Aorta (tissue), 5 donors: Measurements from ENCODE around the gene LHFPL2. TPM values are rescaled to one million over a fixed set of nuclear protein-coding genes. Genes with fewer than 3 reads are reported as not detected.

ENCODE experiments used
- ATAC-seq: fragments of 200-7000 bp; cut with Tn5 transposase; one replicate; pipeline ENCODE4 v1.9.1; 2022; ENCODE audit warnings: moderate library complexity; ENCODE audit not compliant: low FRiP score
- DNase-seq, 2 donors: peaks; one replicate each; pipeline ENCODE4 v3.0.0-alpha.2; 2020
- H3K27ac ChIP-seq, 2 donors: one replicate each; pipeline ENCODE4 v1.5.1; 2013; ENCODE audit warnings: low read length in 2 of 2, mild to moderate bottlenecking in 2 of 2, moderate library complexity in 2 of 2, control low read depth in 1 of 2, inconsistent platforms in 1 of 2, low read depth in 1 of 2
- H3K27me3 ChIP-seq, 2 donors: one replicate each; pipeline ENCODE4 v1.6.1; 2013; ENCODE audit warnings: control low read depth in 1 of 2, low read length in 1 of 2, mild to moderate bottlenecking in 1 of 2, moderate library complexity in 1 of 2; ENCODE audit not compliant: insufficient read depth in 2 of 2, control insufficient read depth in 1 of 2
- H3K36me3 ChIP-seq, 2 donors: one replicate each; pipeline ENCODE4 v1.6.1; 2013; ENCODE audit warnings: control low read depth in 1 of 2, low read length in 1 of 2, mild to moderate bottlenecking in 1 of 2; ENCODE audit not compliant: insufficient read depth in 2 of 2, control insufficient read depth in 1 of 2
- H3K4me1 ChIP-seq, 2 donors: one replicate each; pipeline ENCODE4 v1.6.1; 2013; ENCODE audit warnings: low read length in 2 of 2, control low read depth in 1 of 2, mild to moderate bottlenecking in 1 of 2, moderate library complexity in 1 of 2; ENCODE audit not compliant: insufficient read depth in 2 of 2, control insufficient read depth in 1 of 2
- H3K4me3 ChIP-seq, 2 donors: one replicate each; pipeline ENCODE4 v1.5.1; 2013; ENCODE audit warnings: low read length in 2 of 2, control low read depth in 1 of 2, mild to moderate bottlenecking in 1 of 2
- H3K9me3 ChIP-seq: one replicate; pipeline ENCODE4 v1.6.1; 2013; ENCODE audit warnings: mild to moderate bottlenecking, low read length; ENCODE audit not compliant: control insufficient read depth
- WGBS, 2 donors: extraction: QIAGEN DNeasy Blood & Tissue Kit; methylation state at CpG; one replicate each; pipeline ENCODE4 v1.1.7; 2013; 5-methylcytosine and 5-hydroxymethylcytosine counted together
- intact Hi-C, 2 donors: fragments of 100-400 bp; cut with DNase I; formaldehyde crosslinking; loops; one replicate each; pipeline versions ENCODE4 v1.14.2 to v1.15.0; 2022
- polyA plus RNA-seq, 2 donors: library from polyadenylated mRNA; stranded (reverse); fragments of 200-250 nt; gene quantifications; one replicate each; pipeline ENCODE4 v1.2.3, GENCODE V29; 2013
- total RNA-seq, 2 donors: library from RNA; stranded (reverse); fragmentation: NEBNext Ultra II Directional; extraction: Animal tissue kit (Norgen Biotek cat#: 25700); gene quantifications; one replicate each; pipeline ENCODE4 v1.2.1, GENCODE V29; 2021
- donor health status: healthy with polysubstance abuse.
- donor health status: Bipolar disorder and iron deficiency.
- donor health status: DM: no; HTN: no; CAD: no.
- donor health status: DM: no; HTN: no; CAD: no.
- donor health status: DM: yes; HTN: yes; CAD: no.

The LHFPL2 gene
- total and polyA plus RNA-seq, 4 donors: 16.4 to 43.1 (median 29.3) TPM

- ATAC-seq: peak; percentile 93
- Histone ChIP-seq H3K9me3 (no peaks in the 10 kb centered on the region), H3K4me1 (peaks cover 0 to 9% of the 10 kb centered on the region in 2 donors), H3K36me3 (no peaks in the 10 kb centered on the region), H3K4me3 (no peak overlapping the region), H3K27ac (peak overlapping the region in 1 of 2 donors; percentile 67), H3K27me3 (no peaks in the 10 kb centered on the region)
- DNase-seq: peak in 1 of 2 donors; percentile 90
- WGBS, 2 donors: 3 to 5% methylated on average over 9 of the region's 9 CpGs
- intact Hi-C loops: loop anchor here in 1 of 2 donors (10.0 kb wide), 1 partner anchor 218 kb away; no protein-coding TSS in a partner anchor
Observed at GRCh38 chr5:78527054-78527859, 121.3 kb downstream of the LHFPL2 start.

DNA sequence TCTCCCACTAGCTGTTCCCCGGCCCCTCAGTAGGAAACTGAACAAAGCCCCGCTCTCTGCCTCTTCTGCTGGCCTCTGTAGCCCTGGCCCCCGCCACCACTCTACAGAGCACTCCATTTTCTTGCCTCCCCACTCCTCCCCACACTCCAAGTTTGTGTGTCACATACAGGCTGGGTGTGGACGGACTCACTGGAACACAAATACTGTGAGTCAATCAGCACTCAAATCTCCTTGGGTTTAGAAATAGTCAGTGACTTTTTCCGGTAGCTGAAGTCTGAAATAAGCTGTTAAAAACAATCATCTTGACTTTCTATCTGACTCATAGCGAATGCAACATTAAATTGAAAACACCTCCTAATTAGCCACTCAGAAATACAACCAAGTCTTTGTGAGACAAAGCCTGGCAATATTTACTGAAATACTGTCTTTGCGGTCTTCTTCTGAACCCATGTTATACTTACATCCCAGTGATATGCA is 122.5 kb downstream of the LHFPL2 start:
- Histone ChIP-seq H3K9me3 (no peaks in the 10 kb centered on the region), H3K27me3 (no peaks in the 10 kb centered on the region), H3K36me3 (no peaks in the 10 kb centered on the region), H3K4me1 (peaks cover 0 to 9% of the 10 kb centered on the region in 2 donors), H3K27ac (peak overlapping the region in 1 of 2 donors; percentile 55), H3K4me3 (no peak overlapping the region)
- ATAC-seq: peak; percentile 53
- WGBS, 2 donors: 69% methylated on average over 7 of the region's 7 CpGs
- peak in 1 of 2 donors; percentile 70 for DNase-seq
- intact Hi-C loops: loop anchor here in 1 of 2 donors (10.0 kb wide), 1 partner anchor 219 kb away; no protein-coding TSS in a partner anchor

- intact Hi-C loops: loop anchor here in 1 of 2 donors (2.0 to 10.0 kb wide), 2 partner anchors 17 to 221 kb away; no protein-coding TSS in a partner anchor
- Histone ChIP-seq H3K27ac (peak overlapping the region in 1 of 2 donors; percentile 8), H3K36me3 (no peaks in the 10 kb centered on the region), H3K4me1 (peaks cover 0 to 9% of the 10 kb centered on the region in 2 donors), H3K9me3 (no peaks in the 10 kb centered on the region), H3K27me3 (no peaks in the 10 kb centered on the region), H3K4me3 (no peak overlapping the region)
- ATAC-seq: no peak
- 71 to 73% methylated on average over 15 of the region's 15 CpGs for WGBS, 2 donors
- DNase-seq: no peak
Observed at GRCh38 chr5:78523314-78524193, 125.0 kb downstream of the LHFPL2 start.

- Histone ChIP-seq H3K36me3 (no peaks in the 10 kb centered on the region), H3K27me3 (no peaks in the 10 kb centered on the region), H3K9me3 (no peaks in the 10 kb centered on the region), H3K4me1 (peaks cover 0 to 9% of the 10 kb centered on the region in 2 donors), H3K27ac (no peak overlapping the region), H3K4me3 (no peak overlapping the region)
- DNase-seq (no peak), ATAC-seq (no peak)
- WGBS, 2 donors: 81% methylated on average over 9 of the region's 9 CpGs
- intact Hi-C loops: loop anchor here in 1 of 2 donors (10.0 kb wide), 1 partner anchor 222 kb away; no protein-coding TSS in a partner anchor
Observed at GRCh38 chr5:78522476-78523260, 125.9 kb downstream of the LHFPL2 start.

DNA sequence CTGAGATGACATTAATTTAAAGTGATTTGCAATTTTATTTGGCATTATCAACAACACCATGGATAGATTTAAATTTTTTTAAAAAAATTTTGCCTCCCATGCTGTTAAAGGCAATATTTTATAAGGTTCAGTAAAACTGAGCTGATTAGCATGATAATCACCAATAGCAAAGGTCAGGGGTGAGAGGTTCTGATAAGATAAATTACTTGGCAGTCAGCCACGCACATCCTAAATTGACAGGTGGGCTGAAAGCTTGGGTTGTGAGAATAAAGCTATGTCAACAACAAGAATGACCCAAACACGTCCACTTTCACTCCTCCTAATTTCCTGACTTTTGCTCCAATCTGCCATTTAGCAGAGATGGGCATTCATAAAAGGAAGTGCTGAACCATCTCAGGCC is 127.1 kb downstream of the LHFPL2 start:
- WGBS, 2 donors: 67 to 73% methylated on average over 2 of the region's 2 CpGs
- H3K9me3 ChIP-seq: no peaks in the 10 kb centered on the region
- peaks cover 0 to 8% of the 10 kb centered on the region in 2 donors for H3K4me1 ChIP-seq
- no peak for DNase-seq
- H3K27me3 ChIP-seq: no peaks in the 10 kb centered on the region
- no peak overlapping the region for H3K27ac ChIP-seq
- no peak overlapping the region for H3K4me3 ChIP-seq
- intact Hi-C loops: loop anchor here in 1 of 2 donors (10.0 kb wide), 1 partner anchor 223 kb away; no protein-coding TSS in a partner anchor
- no peak for ATAC-seq
- no peaks in the 10 kb centered on the region for H3K36me3 ChIP-seq

DNA sequence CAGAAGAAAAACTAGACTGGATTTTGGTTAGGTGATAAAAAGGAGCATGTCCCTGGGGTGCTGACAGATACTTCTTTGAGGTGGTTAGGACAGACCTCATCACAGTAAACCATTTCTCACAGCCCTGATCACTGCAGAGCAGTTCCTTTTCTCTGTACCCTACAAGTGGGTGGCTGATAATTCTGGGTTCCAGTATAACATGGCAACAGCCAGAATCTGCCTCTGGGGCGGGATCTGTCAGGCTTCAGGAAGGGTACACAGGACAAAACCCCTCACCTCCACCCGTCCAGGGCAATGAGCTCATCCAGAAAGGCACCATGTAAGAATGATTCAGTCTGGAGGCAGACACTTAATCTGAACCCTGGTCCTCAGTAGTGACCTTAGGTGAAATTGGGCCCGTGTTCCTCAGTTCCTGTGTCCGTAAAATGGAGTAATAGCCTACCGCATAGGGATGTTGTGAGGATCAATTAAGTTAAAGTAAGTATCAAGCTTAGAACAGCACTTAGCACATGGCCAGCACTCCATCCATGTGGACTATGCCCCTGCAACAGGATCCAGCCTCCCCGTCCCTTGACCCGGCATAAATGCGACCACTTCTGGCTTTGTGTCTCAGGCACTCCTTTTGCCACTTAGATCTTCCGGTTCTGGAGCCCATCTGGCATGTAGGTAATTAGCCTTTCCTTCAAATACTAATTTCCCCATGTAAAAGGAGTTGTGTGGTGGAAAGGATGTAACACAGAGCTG is 129.2 kb downstream of the LHFPL2 start:
- no peaks in the 10 kb centered on the region for H3K36me3 ChIP-seq
- no peaks in the 10 kb centered on the region for H3K27me3 ChIP-seq
- intact Hi-C loops: no loop called here
- H3K27ac ChIP-seq: peak overlapping the region; percentile 68 to 85
- DNase-seq: no peak
- 91 to 95% methylated on average over 9 of the region's 9 CpGs for WGBS, 2 donors
- H3K9me3 ChIP-seq: no peaks in the 10 kb centered on the region
- ATAC-seq: no peak
- H3K4me3 ChIP-seq: no peak overlapping the region
- peaks cover 0 to 4% of the 10 kb centered on the region in 2 donors for H3K4me1 ChIP-seq

DNA sequence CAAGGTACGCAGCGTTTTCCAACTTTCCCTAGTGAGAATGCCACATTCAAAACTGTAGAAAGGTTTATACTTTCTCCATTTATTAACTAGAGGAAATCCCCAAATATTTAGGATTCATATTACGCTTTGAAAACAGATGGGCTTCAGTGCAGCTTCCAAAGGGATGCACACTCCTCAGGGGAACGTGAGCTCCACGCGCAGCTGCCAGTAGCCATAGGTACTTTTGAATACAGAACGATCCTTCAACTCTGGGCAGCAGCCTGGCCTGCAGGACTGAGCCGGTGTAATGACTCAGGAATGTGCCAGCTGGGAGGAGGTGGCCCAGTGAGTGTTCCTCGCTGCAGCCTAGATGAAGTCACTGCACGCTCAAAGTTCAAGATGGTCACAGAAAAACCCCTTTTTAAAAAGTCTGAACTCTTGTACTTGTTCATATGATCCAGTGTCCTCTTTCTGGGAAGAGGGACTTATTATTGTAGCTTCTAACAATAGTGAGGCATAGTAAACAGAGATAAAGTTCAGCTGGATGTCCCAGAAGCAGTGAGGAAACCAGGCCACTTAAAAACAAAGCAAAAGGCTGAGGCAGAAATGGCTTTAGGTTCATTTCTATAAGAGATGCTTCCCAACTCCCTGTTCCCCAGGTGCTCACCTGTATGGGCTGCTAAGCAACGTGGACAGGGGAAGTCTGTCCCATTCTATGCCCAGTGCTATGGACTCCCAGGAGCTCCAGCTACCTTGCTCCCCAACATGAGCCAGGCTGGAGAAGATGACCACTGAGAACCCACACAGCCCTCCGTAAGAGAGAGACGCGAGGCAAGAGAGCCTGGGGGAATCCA is 130.0 kb downstream of the LHFPL2 start:
- no peaks in the 10 kb centered on the region for H3K4me1 ChIP-seq
- no peaks in the 10 kb centered on the region for H3K36me3 ChIP-seq
- 28% methylated on average over 14 of the region's 14 CpGs for WGBS, 2 donors
- DNase-seq (peak; percentile 82 to 88), ATAC-seq (peak; percentile 89)
- peak overlapping the region; percentile 68 to 85 for H3K27ac ChIP-seq
- no peaks in the 10 kb centered on the region for H3K27me3 ChIP-seq
- H3K4me3 ChIP-seq: no peak overlapping the region
- intact Hi-C loops: no loop called here
- no peaks in the 10 kb centered on the region for H3K9me3 ChIP-seq
